ENCODE results near the gene CERKL. TPM values are rescaled to one million over a fixed set of nuclear protein-coding genes. Genes with fewer than 3 reads are reported as not detected.

Gene CERKL
- total RNA-seq, 1 donor from 2014 or later: not detected

DNA sequence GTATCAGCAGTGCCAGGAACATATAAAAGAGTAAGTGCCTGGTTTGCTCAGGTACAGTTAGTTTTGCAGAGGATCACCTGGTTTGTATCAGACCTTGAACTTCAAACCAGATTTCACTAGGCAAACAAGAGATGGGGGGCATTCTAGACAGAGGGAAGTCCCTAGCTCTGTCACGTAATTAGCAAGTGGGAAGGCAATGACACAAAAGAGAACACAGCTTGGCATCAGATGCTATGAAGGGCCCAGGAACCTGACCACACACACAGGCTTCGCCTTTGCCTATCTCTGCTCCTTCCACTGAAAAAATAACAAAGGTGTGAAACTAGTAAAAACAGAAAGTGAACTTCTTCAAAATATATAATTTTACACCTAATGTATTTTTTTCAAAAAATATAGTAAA lies 62.6 kb downstream of the CERKL start:
- no peaks in the 10 kb centered on the region for H3K9me3 ChIP-seq (ENCODE audit: low read depth)
- H3K27ac Mint-ChIP-seq: no peak overlapping the region
- no peak overlapping the region for H2AFZ ChIP-seq (replicated peaks)
- no peaks in the 10 kb centered on the region for H3K36me3 ChIP-seq
- no peak overlapping the region for H3K9ac ChIP-seq
- H3K27me3 Mint-ChIP-seq (ENCODE audit: insufficient read depth, low read depth): peaks cover 2% of the 10 kb centered on the region
- no peaks in the 10 kb centered on the region for H3K79me2 ChIP-seq (ENCODE audit: low read depth)
- no peaks in the 10 kb centered on the region for H3K36me3 Mint-ChIP-seq
- H3K4me1 Mint-ChIP-seq: no peaks in the 10 kb centered on the region
- no peaks in the 10 kb centered on the region for H3K9me3 Mint-ChIP-seq
- no peak for DNase-seq (ENCODE audit: low spot score)
- no peak overlapping the region for H3K4me3 Mint-ChIP-seq
- TF ChIP-seq, protein P1, sequence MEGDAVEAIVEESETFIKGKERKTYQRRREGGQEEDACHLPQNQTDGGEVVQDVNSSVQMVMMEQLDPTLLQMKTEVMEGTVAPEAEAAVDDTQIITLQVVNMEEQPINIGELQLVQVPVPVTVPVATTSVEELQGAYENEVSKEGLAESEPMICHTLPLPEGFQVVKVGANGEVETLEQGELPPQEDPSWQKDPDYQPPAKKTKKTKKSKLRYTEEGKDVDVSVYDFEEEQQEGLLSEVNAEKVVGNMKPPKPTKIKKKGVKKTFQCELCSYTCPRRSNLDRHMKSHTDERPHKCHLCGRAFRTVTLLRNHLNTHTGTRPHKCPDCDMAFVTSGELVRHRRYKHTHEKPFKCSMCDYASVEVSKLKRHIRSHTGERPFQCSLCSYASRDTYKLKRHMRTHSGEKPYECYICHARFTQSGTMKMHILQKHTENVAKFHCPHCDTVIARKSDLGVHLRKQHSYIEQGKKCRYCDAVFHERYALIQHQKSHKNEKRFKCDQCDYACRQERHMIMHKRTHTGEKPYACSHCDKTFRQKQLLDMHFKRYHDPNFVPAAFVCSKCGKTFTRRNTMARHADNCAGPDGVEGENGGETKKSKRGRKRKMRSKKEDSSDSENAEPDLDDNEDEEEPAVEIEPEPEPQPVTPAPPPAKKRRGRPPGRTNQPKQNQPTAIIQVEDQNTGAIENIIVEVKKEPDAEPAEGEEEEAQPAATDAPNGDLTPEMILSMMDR (IDR thresholded peaks at IDR 0.05): no peak
- TF ChIP-seq EZH2phosphoT487 (IDR thresholded peaks at IDR 0.05): no peak
- H3K4me2 ChIP-seq: no peak overlapping the region
- no peaks in the 10 kb centered on the region for H3F3A ChIP-seq (ENCODE audit: low read depth)
- H3K27me3 ChIP-seq: no peaks in the 10 kb centered on the region
- H3K27ac ChIP-seq: no peak overlapping the region
- no peaks in the 10 kb centered on the region for H4K20me1 ChIP-seq (ENCODE audit: low read depth)
- no peaks in the 10 kb centered on the region for H3K4me1 ChIP-seq
- no peak overlapping the region for H3K4me3 ChIP-seq

GRCh38 chr2:181589779-181590178 lies 67.1 kb downstream of the CERKL start:
- H3K4me3 Mint-ChIP-seq: no peak overlapping the region

DNA sequence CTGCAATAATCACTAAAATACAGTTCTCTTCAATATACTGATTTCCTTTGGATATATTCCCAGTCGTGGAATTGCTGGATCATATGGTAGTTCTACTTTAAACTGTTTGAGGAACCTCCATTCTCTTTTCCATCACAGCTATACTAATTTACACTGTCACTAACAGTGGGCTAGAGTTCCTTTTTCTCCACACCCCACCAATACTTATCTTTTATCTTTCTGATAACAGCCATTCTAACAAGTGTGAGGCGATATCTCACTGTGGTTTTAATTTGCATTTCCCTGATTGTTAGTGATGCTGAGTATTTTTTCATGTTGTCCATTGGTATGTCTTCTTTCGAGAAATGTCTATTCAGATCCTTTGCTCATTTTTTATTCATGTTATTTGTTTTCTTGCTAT lies 68.4 kb downstream of the CERKL start:
- no peak overlapping the region for H3K4me3 ChIP-seq
- no peak for TF ChIP-seq EZH2 (IDR thresholded peaks at IDR 0.05)
- TF ChIP-seq, protein P1 (IDR thresholded peaks at IDR 0.05): no peak
- no peak for TF ChIP-seq EZH2phosphoT487 (IDR thresholded peaks at IDR 0.05)
- no peaks in the 10 kb centered on the region for H3K9me3 ChIP-seq (ENCODE audit: low read depth)
- H3K36me3 ChIP-seq: no peaks in the 10 kb centered on the region
- no peaks in the 10 kb centered on the region for H3K4me1 ChIP-seq
- H4K20me1 ChIP-seq (ENCODE audit: low read depth): no peaks in the 10 kb centered on the region
- H3K9ac ChIP-seq: no peak overlapping the region
- DNase-seq (ENCODE audit: low spot score): no peak
- Mint-ChIP-seq H3K9me3 (no peaks in the 10 kb centered on the region), H3K27ac (no peak overlapping the region), H3K4me1 (peaks cover 17% of the 10 kb centered on the region), H3K4me3 (no peak overlapping the region), H3K36me3 (no peaks in the 10 kb centered on the region), H3K27me3 (ENCODE audit: insufficient read depth, low read depth) (no peaks in the 10 kb centered on the region)
- no peak overlapping the region for H3K27ac ChIP-seq
- no peaks in the 10 kb centered on the region for H3K79me2 ChIP-seq (ENCODE audit: low read depth)
- H3K4me2 ChIP-seq: no peak overlapping the region
- no peaks in the 10 kb centered on the region for H3F3A ChIP-seq (ENCODE audit: low read depth)
- no peak overlapping the region for H2AFZ ChIP-seq (replicated peaks)
- H3K27me3 ChIP-seq: peaks cover 3% of the 10 kb centered on the region

More at GRCh38 chr2:181589779-181590178, 67.1 kb downstream of the CERKL start:
- H2AFZ ChIP-seq (replicated peaks): no peak overlapping the region
- H3K27me3 ChIP-seq: peaks cover 3% of the 10 kb centered on the region
- H3K9me3 ChIP-seq (ENCODE audit: low read depth): no peaks in the 10 kb centered on the region
- H3F3A ChIP-seq (ENCODE audit: low read depth): no peaks in the 10 kb centered on the region
- H3K4me3 ChIP-seq: no peak overlapping the region
- no peaks in the 10 kb centered on the region for H4K20me1 ChIP-seq (ENCODE audit: low read depth)
- no peak overlapping the region for H3K4me2 ChIP-seq
- Mint-ChIP-seq H3K27me3 (ENCODE audit: insufficient read depth, low read depth) (no peaks in the 10 kb centered on the region), H3K27ac (no peak overlapping the region), H3K4me1 (peaks cover 17% of the 10 kb centered on the region), H3K9me3 (no peaks in the 10 kb centered on the region), H3K36me3 (no peaks in the 10 kb centered on the region)
- no peak for TF ChIP-seq EZH2 (IDR thresholded peaks at IDR 0.05)
- no peak for TF ChIP-seq EZH2phosphoT487 (IDR thresholded peaks at IDR 0.05)
- TF ChIP-seq, protein P1 (IDR thresholded peaks at IDR 0.05): no peak
- no peaks in the 10 kb centered on the region for H3K4me1 ChIP-seq
- no peak for DNase-seq (ENCODE audit: low spot score)
- no peak overlapping the region for H3K9ac ChIP-seq
- H3K36me3 ChIP-seq: no peaks in the 10 kb centered on the region
- H3K79me2 ChIP-seq (ENCODE audit: low read depth): no peaks in the 10 kb centered on the region
- H3K27ac ChIP-seq: no peak overlapping the region
